ACC112 (cell line): ENCODE results near the gene CCL24.
"Not testable (repeated sequence)": the region's sequence is repeated elsewhere in the genome, so short reads cannot be mapped to it uniquely, and the experiment has no call there.

Experiments used
- H2AFZ ChIP-seq: fragments of 200-600 bp; sonication (generic); one replicate; pipeline ENCODE4 v1.6.0; 2017; ENCODE audit warnings: antibody characterized with exemption, low read length; ENCODE audit not compliant: unreplicated experiment
- H3K27ac ChIP-seq: fragments of 200-600 bp; sonication (generic); 2 replicates; pipeline ENCODE4 v1.5.1; 2014; ENCODE audit warnings: low read depth, mild to moderate bottlenecking, antibody characterized with exemption, low read length, moderate library complexity
- H3K27me3 ChIP-seq: fragments of 200-600 bp; sonication (generic); 2 replicates; pipeline ENCODE4 v1.6.1; 2014; ENCODE audit warnings: mild to moderate bottlenecking, antibody characterized with exemption, low read length, moderate library complexity, mixed read lengths; ENCODE audit not compliant: insufficient read depth
- H3K36me3 ChIP-seq: fragments of 200-600 bp; sonication (generic); 2 replicates; pipeline ENCODE4 v1.6.1; 2016; ENCODE audit warnings: mild to moderate bottlenecking, antibody characterized with exemption, low read length, moderate library complexity, mixed read lengths; ENCODE audit not compliant: insufficient read depth
- H3K4me1 ChIP-seq: fragments of 200-600 bp; sonication (generic); one replicate; pipeline ENCODE4 v1.6.1; 2016; ENCODE audit warnings: low read length, mixed read lengths; ENCODE audit not compliant: insufficient read depth, unreplicated experiment, control insufficient read depth
- H3K4me3 ChIP-seq: fragments of 200-600 bp; sonication (generic); 2 replicates; pipeline ENCODE4 v1.5.1; 2014; ENCODE audit warnings: mild to moderate bottlenecking, low read depth, low read length
- H3K79me2 ChIP-seq: fragments of 200-600 bp; sonication (generic); one replicate; pipeline ENCODE4 v1.6.0; 2016; ENCODE audit warnings: low read length; ENCODE audit not compliant: control insufficient read depth, unreplicated experiment, insufficient read depth

Gene CCL24, protein sequence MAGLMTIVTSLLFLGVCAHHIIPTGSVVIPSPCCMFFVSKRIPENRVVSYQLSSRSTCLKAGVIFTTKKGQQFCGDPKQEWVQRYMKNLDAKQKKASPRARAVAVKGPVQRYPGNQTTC

GRCh38 chr7:75813781-75814236 is at the start of gene CCL24:
CCL24 (minus strand) TSS chr7:75813806; CDS start chr7:75813715, 91 bp downstream.
- H2AFZ ChIP-seq = no peak within 1 kb of the TSS
- peaks cover 5% of the 10 kb centered on the region; the same call in 1 of the 2 replicates for H3K27me3 ChIP-seq
- H3K27ac ChIP-seq = no peak within 1 kb of the TSS
- no peak within 1 kb of the TSS for H3K4me3 ChIP-seq
- H3K4me1 ChIP-seq = no peaks in the 10 kb centered on the region
- H3K79me2 ChIP-seq = no peaks in the 10 kb centered on the region
- no peaks in the 10 kb centered on the region for H3K36me3 ChIP-seq

GRCh38 chr7:75861636-75862035 is 48.0 kb upstream of the CCL24 start:
- H3K4me3 ChIP-seq = no peak overlapping the region

DNA sequence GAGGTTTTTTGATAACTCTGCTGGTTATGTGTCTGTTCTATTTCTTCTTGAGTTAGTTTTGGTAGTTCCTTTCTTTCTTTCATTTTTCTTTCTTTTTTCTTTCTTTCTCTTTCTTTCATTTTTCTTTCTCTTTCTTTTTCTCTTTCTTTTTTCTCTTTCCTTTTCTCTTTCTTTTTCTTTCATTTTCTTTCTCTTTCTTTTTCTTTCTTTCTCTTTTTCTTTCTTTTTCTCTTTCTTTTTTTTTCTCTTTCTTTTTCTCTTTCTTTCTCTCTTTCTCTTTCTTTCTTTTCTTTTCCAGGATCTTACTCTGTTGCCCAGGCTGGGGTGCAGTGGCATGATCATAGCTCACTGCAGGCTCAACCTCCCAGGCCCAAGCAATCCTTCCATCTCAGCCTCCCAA is 44.8 kb upstream of the CCL24 start:
- no peaks in the 10 kb centered on the region for H3K4me1 ChIP-seq
- H3K4me3 ChIP-seq = no peak overlapping the region
- no peaks in the 10 kb centered on the region for H3K27me3 ChIP-seq
- no peaks in the 10 kb centered on the region for H3K79me2 ChIP-seq
- H2AFZ ChIP-seq = no peak overlapping the region
- no peaks in the 10 kb centered on the region for H3K36me3 ChIP-seq
- H3K27ac ChIP-seq = no peak overlapping the region

More at GRCh38 chr7:75861636-75862035, 48.0 kb upstream of the CCL24 start:
- no peaks in the 10 kb centered on the region for H3K79me2 ChIP-seq
- H3K27me3 ChIP-seq = no peaks in the 10 kb centered on the region
- H3K36me3 ChIP-seq = no peaks in the 10 kb centered on the region
- H2AFZ ChIP-seq = no peak overlapping the region
- H3K27ac ChIP-seq = no peak overlapping the region
- peaks cover 6% of the 10 kb centered on the region for H3K4me1 ChIP-seq

DNA sequence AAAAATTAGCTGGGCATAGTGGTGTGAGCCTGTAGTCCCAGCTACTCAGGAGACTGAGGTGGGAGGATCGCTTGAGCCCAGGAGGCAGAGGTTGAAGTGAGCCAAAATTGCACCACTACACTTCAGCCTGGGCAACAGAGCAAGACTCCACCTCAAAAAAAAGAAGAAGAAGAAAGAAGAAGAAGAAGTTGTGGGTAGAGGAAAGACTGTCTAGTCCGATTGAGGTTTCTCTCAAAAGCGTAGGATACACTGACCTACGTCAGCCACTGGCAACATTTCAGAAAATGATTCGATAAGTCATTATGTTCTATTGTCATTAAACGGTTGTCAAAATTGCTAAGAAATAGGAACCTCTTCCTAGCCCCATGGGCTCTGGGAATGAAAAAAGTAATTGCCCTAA is 42.9 kb upstream of the CCL24 start:
- Histone ChIP-seq H2AFZ (no peak overlapping the region), H3K27ac (no peak overlapping the region)

GRCh38 chr7:75854813-75855345 is 41.3 kb upstream of the CCL24 start:
- not testable (repeated sequence) for H3K79me2 ChIP-seq, H3K27ac ChIP-seq, H3K36me3 ChIP-seq, H3K27me3 ChIP-seq, H3K4me1 ChIP-seq, H3K4me3 ChIP-seq, H2AFZ ChIP-seq

More for the DNA sequence above, 42.9 kb upstream of the CCL24 start:
- Histone ChIP-seq H3K79me2 (no peaks in the 10 kb centered on the region), H3K4me1 (no peaks in the 10 kb centered on the region), H3K27me3 (no peaks in the 10 kb centered on the region), H3K4me3 (no peak overlapping the region), H3K36me3 (no peaks in the 10 kb centered on the region)

DNA sequence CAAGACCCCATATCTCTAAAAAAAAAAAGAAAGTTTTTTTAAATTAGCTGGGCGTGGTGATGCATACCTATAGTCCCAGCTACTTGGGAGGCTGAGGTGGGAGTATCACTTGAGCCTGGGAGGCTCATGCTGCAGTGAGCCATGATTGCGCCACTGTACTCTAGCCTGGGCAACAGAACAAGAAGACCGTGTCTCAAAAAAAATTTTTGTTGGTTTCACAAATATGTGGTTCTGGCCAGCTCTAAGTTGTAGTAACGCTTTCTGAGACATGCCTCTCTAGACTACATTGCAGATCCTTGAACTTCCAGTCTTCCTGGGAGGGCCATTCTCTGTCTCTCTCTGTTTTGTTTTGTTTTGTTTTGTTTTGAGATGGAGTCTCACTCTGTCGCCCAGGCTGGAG is 40.6 kb upstream of the CCL24 start:
- H3K36me3 ChIP-seq = no peaks in the 10 kb centered on the region
- H2AFZ ChIP-seq = no peak overlapping the region
- no peak overlapping the region for H3K27ac ChIP-seq
- H3K79me2 ChIP-seq = no peaks in the 10 kb centered on the region
- no peaks in the 10 kb centered on the region for H3K4me1 ChIP-seq
- no peak overlapping the region for H3K4me3 ChIP-seq
- no peaks in the 10 kb centered on the region for H3K27me3 ChIP-seq

DNA sequence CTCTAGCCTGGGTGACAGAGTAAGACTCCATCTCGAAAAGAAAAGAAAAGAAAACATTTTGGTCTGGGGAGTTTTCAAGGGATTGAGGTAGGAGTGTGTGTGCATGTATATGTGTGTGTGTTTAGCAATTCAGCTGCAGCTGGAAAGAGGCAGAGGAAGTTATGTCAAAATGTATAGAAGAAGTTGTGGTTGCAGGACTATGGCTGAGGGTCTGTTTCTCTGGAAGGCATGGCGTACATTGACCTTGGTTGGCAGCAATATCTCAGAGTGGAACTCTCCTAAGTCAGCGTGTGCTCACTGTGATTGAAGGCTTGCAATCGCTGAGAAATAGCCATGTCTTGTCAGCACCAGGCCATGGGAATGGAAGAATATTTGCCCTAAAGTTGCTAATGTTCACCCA is 36.6 kb upstream of the CCL24 start:
- Histone ChIP-seq H3K4me1 (no peaks in the 10 kb centered on the region), H2AFZ (no peak overlapping the region), H3K79me2 (no peaks in the 10 kb centered on the region), H3K27ac (no peak overlapping the region), H3K4me3 (no peak overlapping the region), H3K36me3 (no peaks in the 10 kb centered on the region), H3K27me3 (no peaks in the 10 kb centered on the region)

DNA sequence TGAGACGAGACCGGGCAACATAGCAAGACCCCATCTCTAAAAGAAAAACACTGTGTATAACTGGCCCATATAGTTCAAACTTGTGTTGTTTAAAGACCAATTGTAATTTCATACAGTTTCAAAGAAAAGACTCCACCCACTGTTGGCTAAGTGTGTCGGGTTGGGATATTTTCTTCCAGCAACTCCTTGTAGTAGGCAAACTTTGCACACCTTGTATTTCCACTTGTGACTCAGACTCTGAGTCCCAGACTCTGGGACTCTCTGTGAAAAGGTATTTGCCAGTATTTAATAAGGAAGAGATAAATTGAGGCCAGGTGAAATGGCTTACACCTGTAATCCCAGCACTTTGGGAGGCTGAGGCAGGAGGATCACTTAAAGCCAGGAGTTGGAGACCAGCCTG is 36.0 kb upstream of the CCL24 start:
- no peaks in the 10 kb centered on the region for H3K79me2 ChIP-seq
- H3K27me3 ChIP-seq = no peaks in the 10 kb centered on the region
- no peak overlapping the region for H3K4me3 ChIP-seq
- H3K27ac ChIP-seq = no peak overlapping the region
- H2AFZ ChIP-seq = no peak overlapping the region
- no peaks in the 10 kb centered on the region for H3K36me3 ChIP-seq
- H3K4me1 ChIP-seq = no peaks in the 10 kb centered on the region

- no peak overlapping the region for H2AFZ ChIP-seq
- H3K79me2 ChIP-seq = no peaks in the 10 kb centered on the region
- H3K36me3 ChIP-seq = no peaks in the 10 kb centered on the region
- no peak overlapping the region for H3K27ac ChIP-seq
- no peaks in the 10 kb centered on the region for H3K27me3 ChIP-seq
- no peak overlapping the region for H3K4me3 ChIP-seq
- H3K4me1 ChIP-seq = peaks cover 7% of the 10 kb centered on the region
Measured at GRCh38 chr7:75847707-75848106, 34.1 kb upstream of the CCL24 start.

DNA sequence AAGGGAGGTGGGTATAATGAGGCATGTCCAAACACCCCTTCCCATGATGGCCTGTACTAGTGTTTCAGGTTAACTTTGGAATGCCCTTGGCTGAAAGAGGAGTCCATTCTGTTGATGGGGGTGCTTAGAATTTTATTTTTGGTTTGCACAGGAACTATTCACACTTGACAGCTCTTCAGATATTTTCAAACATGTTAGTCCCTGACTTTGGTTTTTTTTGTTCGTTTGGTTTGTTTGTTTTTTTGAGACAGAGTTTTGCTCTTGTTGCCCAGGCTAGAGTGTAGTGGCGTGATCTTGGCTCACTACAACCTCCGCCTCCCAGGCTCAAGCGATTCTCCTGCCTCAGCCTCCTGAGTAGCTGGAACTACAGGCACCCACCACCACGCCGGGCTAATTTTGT is 31.5 kb upstream of the CCL24 start:
- H3K4me3 ChIP-seq, H3K27me3 ChIP-seq, H3K27ac ChIP-seq, H3K79me2 ChIP-seq, H3K36me3 ChIP-seq, H2AFZ ChIP-seq: not testable (repeated sequence)
- H3K4me1 ChIP-seq = peaks cover 17% of the 10 kb centered on the region

GRCh38 chr7:75844158-75844557 is 30.6 kb upstream of the CCL24 start:
- Histone ChIP-seq H2AFZ (no peak overlapping the region), H3K4me1 (peaks cover 17% of the 10 kb centered on the region), H3K4me3 (no peak overlapping the region), H3K27me3 (no peaks in the 10 kb centered on the region), H3K27ac (no peak overlapping the region), H3K79me2 (no peaks in the 10 kb centered on the region), H3K36me3 (no peaks in the 10 kb centered on the region)
